Neuronal stem cell (in vitro differentiated cells): Measurements from ENCODE around the gene KRT33B. TPM values are rescaled to one million over a fixed set of nuclear protein-coding genes. Genes with fewer than 3 reads are reported as not detected.

ENCODE experiments used
- DNase-seq: peaks from one replicate; pipeline ENCODE4 v3.0.0-alpha.2; 2013; ENCODE audit warnings: low spot score
- H2AFZ ChIP-seq: one replicate; pipeline ENCODE4 v1.6.1; 2013; ENCODE audit warnings: mild to moderate bottlenecking, low read length, inconsistent platforms
- H2AK5ac ChIP-seq: 2 replicates; pipeline ENCODE4 v1.6.1; 2013; ENCODE audit warnings: low read depth, mild to moderate bottlenecking, inconsistent platforms, low read length, moderate library complexity, mixed read lengths
- H2BK120ac ChIP-seq: 2 replicates; pipeline ENCODE4 v1.6.1; 2013; ENCODE audit warnings: low read depth, mild to moderate bottlenecking, inconsistent platforms, low read length, moderate library complexity, mixed read lengths
- H2BK12ac ChIP-seq: one replicate; pipeline ENCODE4 v1.6.1; 2013; ENCODE audit warnings: low read length, inconsistent platforms
- H2BK15ac ChIP-seq: 2 replicates; pipeline ENCODE4 v1.6.1; 2013; ENCODE audit warnings: mild to moderate bottlenecking, low read length, inconsistent platforms, mixed read lengths
- H2BK5ac ChIP-seq: one replicate; pipeline ENCODE4 v1.6.1; 2013; ENCODE audit warnings: inconsistent platforms, mild to moderate bottlenecking, low read length, moderate library complexity
- H3K14ac ChIP-seq: one replicate; pipeline ENCODE4 v1.6.1; 2013; ENCODE audit warnings: low read length, inconsistent platforms
- H3K18ac ChIP-seq: 2 replicates; pipeline ENCODE4 v1.6.1; 2013; ENCODE audit warnings: low read length, inconsistent platforms
- H3K23ac ChIP-seq: 2 replicates; pipeline ENCODE4 v1.6.1; 2013; ENCODE audit warnings: low read depth, mild to moderate bottlenecking, mixed read lengths, low read length, inconsistent platforms; ENCODE audit not compliant: poor library complexity
- H3K27ac ChIP-seq: replicated peaks from 3 replicates; pipeline ENCODE4 v1.5.1; 2013; ENCODE audit warnings: low read length, inconsistent platforms
- H3K27me3 ChIP-seq, 3 experiments: 2 replicates each; pipeline ENCODE4 v1.6.1; 2013; ENCODE audit warnings: low read length in 3 of 3, mild to moderate bottlenecking in 2 of 3, inconsistent platforms in 1 of 3, low read depth in 1 of 3, mixed read lengths in 1 of 3, moderate library complexity in 1 of 3; ENCODE audit not compliant: control insufficient read depth in 3 of 3, insufficient read depth in 3 of 3
- H3K36me3 ChIP-seq, 2 donors: replicated peaks in 1 of 2; 2 replicates each; pipeline ENCODE4 v1.6.1; 2013; ENCODE audit warnings: low read length in 2 of 2; ENCODE audit not compliant: control insufficient read depth in 2 of 2, insufficient read depth in 2 of 2
- H3K4ac ChIP-seq: 2 replicates; pipeline ENCODE4 v1.6.1; 2013; ENCODE audit warnings: inconsistent platforms, mild to moderate bottlenecking, low read length, moderate library complexity
- H3K4me1 ChIP-seq, 2 donors: 1 replicate in 1 of 2; 2 replicates in 1 of 2; pipeline ENCODE4 v1.6.1; 2013; ENCODE audit warnings: low read length in 2 of 2, low read depth in 1 of 2; ENCODE audit not compliant: control insufficient read depth in 2 of 2, insufficient read depth in 1 of 2
- H3K4me2 ChIP-seq: one replicate; pipeline ENCODE4 v1.6.1; 2013; ENCODE audit warnings: mild to moderate bottlenecking, low read length, inconsistent platforms; ENCODE audit not compliant: insufficient read depth, poor library complexity, severe bottlenecking
- H3K4me3 ChIP-seq, 2 donors: 2 replicates each; pipeline ENCODE4 v1.5.1; 2013; ENCODE audit warnings: low read length in 2 of 2, mild to moderate bottlenecking in 2 of 2, inconsistent platforms in 1 of 2, moderate library complexity in 1 of 2
- H3K79me1 ChIP-seq: one replicate; pipeline ENCODE4 v1.6.1; 2013; ENCODE audit warnings: low read depth, mild to moderate bottlenecking, inconsistent platforms, low read length, moderate library complexity
- H3K9ac ChIP-seq: one replicate; pipeline ENCODE4 v1.6.1; 2013; ENCODE audit warnings: mild to moderate bottlenecking, low read depth, low read length, inconsistent platforms; ENCODE audit not compliant: poor library complexity
- H3K9me3 ChIP-seq, 2 donors: replicated peaks in 1 of 2; 2 replicates each; pipeline versions ENCODE3 to v1.6.1; 2013; ENCODE audit warnings: low read length in 2 of 2, mild to moderate bottlenecking in 2 of 2, inconsistent platforms in 1 of 2, low read depth in 1 of 2, mixed read lengths in 1 of 2, moderate library complexity in 1 of 2; ENCODE audit not compliant: control insufficient read depth in 2 of 2, insufficient read depth in 1 of 2
- H4K8ac ChIP-seq: one replicate; pipeline ENCODE4 v1.6.1; 2013; ENCODE audit warnings: low read depth, mild to moderate bottlenecking, inconsistent platforms, low read length, moderate library complexity
- H4K91ac ChIP-seq: one replicate; pipeline ENCODE4 v1.6.1; 2013; ENCODE audit warnings: low read length, low read depth, mild to moderate bottlenecking, inconsistent platforms; ENCODE audit not compliant: poor library complexity
- WGBS, 2 donors: extraction: QIAGEN DNeasy Blood & Tissue Kit; methylation state at CpG; one replicate each; pipeline ENCODE4 v1.1.7; 2013; ENCODE audit warnings: missing lambda C conversion rate in 2 of 2, mixed read lengths in 1 of 2; ENCODE audit not compliant: insufficient read length in 2 of 2, insufficient replicate concordance in 1 of 2; ENCODE audit errors: extremely low coverage in 2 of 2; 5-methylcytosine and 5-hydroxymethylcytosine counted together
- polyA plus RNA-seq, 2 experiments: library from polyadenylated mRNA; stranded (reverse); fragments of 200-250 nt; gene quantifications; one replicate each; pipeline ENCODE4 v1.2.3, GENCODE V29; 2013

The KRT33B gene
- not detected for polyA plus RNA-seq (2013, experiment 1 of 2)
- not detected for polyA plus RNA-seq (2013, experiment 2 of 2)

DNA sequence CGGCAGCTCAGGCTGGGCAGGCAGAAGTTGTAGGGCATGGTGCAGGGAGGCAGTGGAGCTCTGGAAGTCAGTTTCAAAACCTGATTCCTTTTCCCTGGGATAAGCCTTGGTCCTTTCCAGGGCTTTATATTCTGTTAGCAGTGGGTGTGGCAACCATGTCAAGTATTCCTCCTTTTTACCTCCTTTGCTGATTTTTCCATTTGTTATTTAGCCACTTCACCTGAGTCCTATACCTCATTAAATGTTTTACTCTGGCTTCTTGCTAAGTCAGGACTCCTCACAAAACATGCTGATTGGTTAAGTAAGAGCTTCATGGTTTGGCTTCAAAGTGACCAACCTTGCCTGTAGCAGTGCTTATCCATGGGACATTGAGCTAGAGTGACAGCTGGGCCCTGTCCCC, at the start of gene KRT33B:
TSS of gene KRT33B (minus strand) at position 101 of the 400 bp plus-strand sequence. CDS start at position 38, 63 bp downstream.
- no CpG with 5 or more reads among the region's 1 CpG for WGBS, 2 donors
- Histone ChIP-seq H3K4me2 (no peak within 1 kb of the TSS), H3K4ac (no peak within 1 kb of the TSS), H3K27me3 (no peaks in the 10 kb centered on the region), H3K27ac (no peak within 1 kb of the TSS), H4K91ac (no peak within 1 kb of the TSS), H2BK12ac (no peak within 1 kb of the TSS), H2BK15ac (no peak within 1 kb of the TSS), H3K14ac (no peak within 1 kb of the TSS), H3K4me3 (no peak within 1 kb of the TSS), H2BK5ac (no peak within 1 kb of the TSS), H3K23ac (no peak within 1 kb of the TSS), H3K79me1 (no peaks in the 10 kb centered on the region), H3K9ac (no peak within 1 kb of the TSS), H2BK120ac (no peak within 1 kb of the TSS), H3K9me3 (no peaks in the 10 kb centered on the region), H4K8ac (no peak within 1 kb of the TSS), H2AFZ (no peak within 1 kb of the TSS), H3K18ac (no peak within 1 kb of the TSS), H3K36me3 (no peaks in the 10 kb centered on the region), H2AK5ac (no peak within 1 kb of the TSS), H3K4me1 (no peaks in the 10 kb centered on the region)
- no peak for DNase-seq

DNA sequence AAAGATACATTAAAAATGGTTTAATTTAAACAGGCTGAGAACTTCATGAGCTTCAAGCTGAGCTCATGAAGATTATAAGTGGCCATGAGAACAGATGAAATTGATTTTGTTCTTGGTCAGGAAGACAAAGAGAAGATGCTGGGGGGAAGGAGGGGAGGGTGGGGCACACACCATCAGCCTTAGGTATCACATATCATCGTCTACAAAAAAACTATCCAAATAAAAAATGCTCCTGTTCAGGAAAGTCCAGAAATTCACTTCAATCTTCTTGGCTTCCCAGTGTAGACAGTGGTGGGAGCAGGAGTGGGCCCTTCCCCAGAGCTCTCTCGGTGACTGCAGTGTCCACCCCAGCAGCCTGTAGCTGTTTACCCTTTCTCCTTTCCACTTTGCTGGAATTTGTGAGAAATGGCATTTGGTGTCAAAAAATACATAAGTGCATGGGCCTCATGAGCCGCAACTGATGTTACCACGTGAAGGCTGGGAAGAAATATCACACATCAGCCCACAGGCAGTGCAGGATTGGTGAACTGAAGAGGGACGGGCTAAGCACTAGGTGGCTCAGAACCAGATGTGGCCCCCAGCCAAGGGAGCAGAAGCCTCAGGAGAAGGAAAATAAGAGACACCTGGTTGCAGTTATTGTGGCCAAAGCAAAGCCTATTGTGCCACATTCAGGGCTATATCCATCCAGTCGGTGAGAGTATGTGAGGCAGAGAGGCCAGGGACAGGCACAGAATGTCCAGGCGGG, 48.7 kb upstream of the KRT33B start:
- H3K27ac ChIP-seq, result no peak overlapping the region
- no peaks in the 10 kb centered on the region for H3K79me1 ChIP-seq
- WGBS, 2 donors, result no CpG with 5 or more reads among the region's 7 CpGs

DNA sequence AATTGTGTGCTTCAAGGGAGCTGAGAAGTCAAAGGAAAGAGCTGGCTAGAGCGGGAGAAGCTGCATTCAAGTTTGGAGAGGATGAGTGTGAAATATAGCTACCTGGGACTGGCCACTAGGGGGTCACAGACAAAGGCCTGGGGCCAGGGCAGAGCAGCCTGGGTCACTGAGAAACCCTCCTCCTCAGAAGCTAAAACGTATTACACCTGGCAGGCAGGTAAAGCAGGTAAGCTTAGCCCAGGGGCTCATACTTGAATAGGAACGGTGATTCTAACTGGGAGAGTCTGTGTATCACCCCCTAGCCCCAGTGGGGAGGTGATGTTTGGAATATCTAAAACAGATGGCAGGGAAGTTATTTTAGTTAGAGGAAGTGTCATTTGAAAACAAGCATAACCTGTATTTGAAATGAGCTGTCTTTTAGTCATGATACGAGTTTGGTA, 48.0 kb upstream of the KRT33B start:
- Histone ChIP-seq H2BK5ac (no peak overlapping the region), H3K9me3 (no peaks in the 10 kb centered on the region), H3K4me3 (no peak overlapping the region), H2AFZ (no peak overlapping the region), H3K9ac (peak overlapping the region; percentile 9), H3K36me3 (no peaks in the 10 kb centered on the region), H4K8ac (no peak overlapping the region), H2AK5ac (no peak overlapping the region), H3K4me1 (peaks cover 0 to 3% of the 10 kb centered on the region in 2 donors), H3K23ac (no peak overlapping the region), H3K4ac (no peak overlapping the region), H3K79me1 (no peaks in the 10 kb centered on the region), H3K4me2 (no peak overlapping the region), H3K18ac (no peak overlapping the region), H3K27me3 (peaks cover 0 to 5% (median 0%) of the 10 kb centered on the region in 3 experiments), H3K27ac (no peak overlapping the region), H2BK12ac (no peak overlapping the region), H4K91ac (no peak overlapping the region), H3K14ac (no peak overlapping the region), H2BK120ac (no peak overlapping the region), H2BK15ac (no peak overlapping the region)
- WGBS, 2 donors, result no CpG with 5 or more reads among the region's 4 CpGs
- DNase-seq, result no peak

More for the DNA sequence above, 48.7 kb upstream of the KRT33B start:
- Histone ChIP-seq H3K4me3 (no peak overlapping the region), H3K4me1 (peaks cover 0 to 3% of the 10 kb centered on the region in 2 donors), H3K9ac (no peak overlapping the region), H4K91ac (no peak overlapping the region), H3K4me2 (no peak overlapping the region), H3K27me3 (peaks cover 0 to 5% (median 0%) of the 10 kb centered on the region in 3 experiments), H2BK15ac (no peak overlapping the region), H4K8ac (peak overlapping the region; percentile 74), H2BK5ac (no peak overlapping the region), H3K18ac (no peak overlapping the region), H3K23ac (no peak overlapping the region), H3K4ac (no peak overlapping the region), H2AK5ac (no peak overlapping the region), H3K14ac (no peak overlapping the region), H2AFZ (no peak overlapping the region), H3K36me3 (no peaks in the 10 kb centered on the region), H3K9me3 (no peaks in the 10 kb centered on the region), H2BK120ac (no peak overlapping the region), H2BK12ac (no peak overlapping the region)
- no peak for DNase-seq

DNA sequence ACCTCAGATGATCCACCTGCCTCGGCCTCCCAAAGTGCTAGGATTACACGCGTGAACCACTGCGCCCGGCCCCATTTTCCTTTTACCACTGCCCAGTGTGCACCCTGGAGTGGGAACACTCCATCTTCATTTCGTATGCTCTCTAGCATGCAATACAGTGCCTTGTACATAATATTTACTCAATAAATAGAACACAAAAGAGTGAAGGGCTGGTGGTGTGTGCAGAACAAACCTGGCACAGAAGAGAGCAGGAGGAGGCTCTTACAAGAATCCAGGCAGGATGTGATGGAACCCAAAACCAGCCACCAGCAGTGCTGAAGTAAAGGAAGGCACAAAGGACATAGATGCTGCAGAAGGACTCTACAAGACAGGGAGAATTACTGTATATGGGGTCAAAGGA, 47.5 kb upstream of the KRT33B start:
- no peaks in the 10 kb centered on the region for H3K36me3 ChIP-seq
- H2BK120ac ChIP-seq, result no peak overlapping the region
- no peak overlapping the region for H3K23ac ChIP-seq
- no peaks in the 10 kb centered on the region for H3K79me1 ChIP-seq
- H2BK15ac ChIP-seq, result no peak overlapping the region
- no peak overlapping the region for H3K14ac ChIP-seq
- no peak overlapping the region for H3K18ac ChIP-seq
- H3K4me3 ChIP-seq, result no peak overlapping the region
- H3K4ac ChIP-seq, result no peak overlapping the region
- no peak overlapping the region for H3K9ac ChIP-seq
- H3K9me3 ChIP-seq, result no peaks in the 10 kb centered on the region
- no peak overlapping the region for H3K4me2 ChIP-seq
- H3K27ac ChIP-seq, result no peak overlapping the region
- no CpG with 5 or more reads among the region's 6 CpGs for WGBS, 2 donors
- peaks cover 0 to 5% (median 0%) of the 10 kb centered on the region in 3 experiments for H3K27me3 ChIP-seq
- H4K91ac ChIP-seq, result no peak overlapping the region
- H2AK5ac ChIP-seq, result no peak overlapping the region
- H2BK12ac ChIP-seq, result no peak overlapping the region
- H4K8ac ChIP-seq, result no peak overlapping the region
- H3K4me1 ChIP-seq, result peaks cover 0 to 3% of the 10 kb centered on the region in 2 donors
- no peak overlapping the region for H2AFZ ChIP-seq
- DNase-seq, result no peak
- H2BK5ac ChIP-seq, result no peak overlapping the region
